GM13977 (cell line): ENCODE results near the gene OPRPN.

Experiments
- DNase-seq: peaks from one replicate; pipeline ENCODE4 v3.0.0; 2012; ENCODE audit warnings: low spot score
- in situ Hi-C: fragments of 300-500 bp; cut with MboI; formaldehyde crosslinking; loops from one replicate; pipeline ENCODE4 v1.12.0; 2022; ENCODE audit warnings: low sequenced_read_pairs, low pct_unique_long_range_greater_than_20kb, mixed read lengths, inconsistent platforms; ENCODE audit not compliant: unreplicated experiment
- TF ChIP-seq, protein P1 (sequence below): IDR thresholded peaks from 2 replicates; pipeline ENCODE4 v1.5.1; 2012; ENCODE audit warnings: mild to moderate bottlenecking, control low read depth; ENCODE audit not compliant: insufficient read depth; ENCODE audit errors: extremely low read depth, missing control alignments

The OPRPN gene

DNA sequence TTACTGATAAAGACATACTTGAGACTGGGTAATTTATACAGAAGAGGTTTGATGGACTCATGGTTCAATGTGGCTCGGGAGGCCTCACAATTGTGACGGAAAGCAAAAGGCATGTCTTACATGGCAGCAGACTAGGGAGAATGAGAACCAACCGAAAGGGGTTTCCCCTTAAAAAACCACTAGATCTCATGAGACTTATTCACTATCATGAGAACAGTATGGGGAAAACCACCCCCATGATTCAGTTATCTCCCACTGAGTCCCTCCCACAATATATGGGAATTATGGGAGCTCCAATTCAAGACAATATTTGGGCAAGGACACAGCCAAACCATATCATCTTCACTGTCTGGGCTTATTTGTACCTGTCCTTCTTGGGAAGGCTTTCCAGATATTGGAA lies 51.5 kb downstream of the OPRPN start:
- in situ Hi-C loops = no loop called here
- no peak for DNase-seq
- TF ChIP-seq, protein P1, sequence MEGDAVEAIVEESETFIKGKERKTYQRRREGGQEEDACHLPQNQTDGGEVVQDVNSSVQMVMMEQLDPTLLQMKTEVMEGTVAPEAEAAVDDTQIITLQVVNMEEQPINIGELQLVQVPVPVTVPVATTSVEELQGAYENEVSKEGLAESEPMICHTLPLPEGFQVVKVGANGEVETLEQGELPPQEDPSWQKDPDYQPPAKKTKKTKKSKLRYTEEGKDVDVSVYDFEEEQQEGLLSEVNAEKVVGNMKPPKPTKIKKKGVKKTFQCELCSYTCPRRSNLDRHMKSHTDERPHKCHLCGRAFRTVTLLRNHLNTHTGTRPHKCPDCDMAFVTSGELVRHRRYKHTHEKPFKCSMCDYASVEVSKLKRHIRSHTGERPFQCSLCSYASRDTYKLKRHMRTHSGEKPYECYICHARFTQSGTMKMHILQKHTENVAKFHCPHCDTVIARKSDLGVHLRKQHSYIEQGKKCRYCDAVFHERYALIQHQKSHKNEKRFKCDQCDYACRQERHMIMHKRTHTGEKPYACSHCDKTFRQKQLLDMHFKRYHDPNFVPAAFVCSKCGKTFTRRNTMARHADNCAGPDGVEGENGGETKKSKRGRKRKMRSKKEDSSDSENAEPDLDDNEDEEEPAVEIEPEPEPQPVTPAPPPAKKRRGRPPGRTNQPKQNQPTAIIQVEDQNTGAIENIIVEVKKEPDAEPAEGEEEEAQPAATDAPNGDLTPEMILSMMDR = no peak

DNA sequence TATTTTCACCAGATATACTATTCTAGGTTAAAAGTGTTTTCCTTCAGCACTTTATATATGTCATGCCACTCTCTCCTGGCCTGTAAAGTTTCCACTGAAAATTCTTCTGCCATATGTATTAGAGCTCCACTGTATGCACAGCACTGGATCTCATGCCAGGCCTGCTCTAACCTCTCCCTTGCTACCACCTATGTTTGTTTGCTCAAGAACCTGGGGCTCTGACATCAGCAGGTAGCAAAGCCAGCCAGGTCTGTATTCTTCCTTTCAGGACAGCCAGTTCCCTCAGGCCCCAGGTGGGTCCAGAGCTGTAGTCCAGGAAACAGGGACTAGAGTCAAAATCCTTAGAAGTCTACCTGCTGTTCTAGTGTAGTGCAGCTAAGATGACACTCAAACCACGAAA lies 55.2 kb downstream of the OPRPN start:
- DNase-seq = no peak
- in situ Hi-C loops = no loop called here
- TF ChIP-seq, protein P1 = no peak
